HepG2 (cell line): ENCODE data around the gene SNAI1. TPM values are rescaled to one million over a fixed set of nuclear protein-coding genes. Genes with fewer than 3 reads are reported as not detected.

Experiments used
- CREB1 ChIP-seq, 2 experiments: fragments of 450-650 bp in 1 of 2; IDR thresholded peaks; 2 replicates each; pipeline ENCODE4 v1.6.1; 2016 to 2017; ENCODE audit warnings: control low read depth in 1 of 2, mild to moderate bottlenecking in 1 of 2, missing compliant biosample characterization in 1 of 2, missing genetic modification characterization in 1 of 2
- ELF1 ChIP-seq: sonication (generic); formaldehyde crosslinking; IDR thresholded peaks from 2 replicates; pipeline ENCODE4 v1.4.0; 2020; ENCODE audit warnings: missing genetic modification reagents
- FOXA3 ChIP-seq: IDR thresholded peaks from 2 replicates; pipeline ENCODE4 v1.6.1; 2016; ENCODE audit warnings: missing genetic modification reagents, missing compliant biosample characterization
- HNRNPL ChIP-seq: fragments of 200-400 bp; formaldehyde crosslinking; IDR thresholded peaks from 2 replicates; pipeline ENCODE4 v1.6.1; 2017; ENCODE audit warnings: mild to moderate bottlenecking, low read depth, low read length
- KLF16 ChIP-seq, 2 experiments: sonication (generic) in 1 of 2; formaldehyde crosslinking in 1 of 2; IDR thresholded peaks; 2 replicates each; pipeline versions ENCODE4 v1.6.1 to v1.8.0; 2016 to 2023; ENCODE audit warnings: missing genetic modification reagents in 2 of 2, missing compliant biosample characterization in 1 of 2
- MXD4 ChIP-seq: IDR thresholded peaks from 2 replicates; pipeline ENCODE4 v1.6.1; 2016; ENCODE audit warnings: mild to moderate bottlenecking, missing biosample characterization, missing genetic modification reagents
- NFIC ChIP-seq: IDR thresholded peaks from 2 replicates; pipeline ENCODE4 v1.6.1; 2012; ENCODE audit warnings: mild to moderate bottlenecking, low read length, inconsistent platforms
- XRCC5 ChIP-seq: fragments of 200-400 bp; formaldehyde crosslinking; optimal IDR thresholded peaks from 2 replicates; pipeline ENCODE3; 2017; ENCODE audit warnings: mild to moderate bottlenecking, low read length
- ZNF235 ChIP-seq: sonication (generic); formaldehyde crosslinking; IDR thresholded peaks from 2 replicates; pipeline ENCODE4 v1.8.1; 2023; ENCODE audit warnings: mild to moderate bottlenecking, missing genetic modification reagents, borderline replicate concordance
- ZNF331 ChIP-seq: sonication (generic); formaldehyde crosslinking; IDR thresholded peaks from 2 replicates; pipeline ENCODE4 v1.4.0; 2020; ENCODE audit warnings: missing genetic modification reagents
- ZSCAN25 ChIP-seq: sonication (generic); formaldehyde crosslinking; IDR thresholded peaks from 2 replicates; pipeline ENCODE4 v1.8.0; 2022; ENCODE audit warnings: mild to moderate bottlenecking, missing genetic modification reagents
- polyA plus RNA-seq, 8 experiments: library from polyadenylated mRNA; depleted of rRNA in 3 of 8; stranded (reverse) in 7 of 8; unstranded in 1 of 8; fragments of >200 nt; fragmentation: Illumina TruSeq in 4 of 8; extraction: Trizol in 4 of 8; gene quantifications; 2 replicates each; pipeline versions ENCODE4 v1.2.1 to v1.2.3, GENCODE V29; 2011 to 2016; ENCODE audit warnings: low read depth in 4 of 8, missing spikeins in 1 of 8, mixed read lengths in 1 of 8; ENCODE audit not compliant: insufficient read depth in 1 of 8
- total RNA-seq, 5 experiments: library from RNA; depleted of rRNA; stranded (reverse); fragments of >200 nt; fragmentation: Illumina TruSeq; extraction: Trizol; gene quantifications; 2 replicates each; pipeline ENCODE4 v1.2.3, GENCODE V29; 2016; ENCODE audit warnings: low read depth in 1 of 5
- TF ChIP-seq, protein P1 (sequence below): sonication (generic); formaldehyde crosslinking; IDR thresholded peaks from 2 replicates; pipeline ENCODE4 v1.4.0; 2020; ENCODE audit warnings: mild to moderate bottlenecking, missing genetic modification reagents
- TF ChIP-seq, protein P2 (sequence below): sonication (generic); formaldehyde crosslinking; conservative IDR thresholded peaks from 2 replicates; pipeline ENCODE4 v1.5.0; 2020; ENCODE audit warnings: missing genetic modification reagents
- TF ChIP-seq, protein P3 (sequence below): sonication (generic); formaldehyde crosslinking; conservative IDR thresholded peaks from 2 replicates; pipeline ENCODE4 v1.8.1; 2023; ENCODE audit warnings: missing genetic modification reagents
- TF ChIP-seq, protein P4 (sequence below): sonication (generic); formaldehyde crosslinking; IDR thresholded peaks from 2 replicates; pipeline ENCODE4 v1.8.0; 2022; ENCODE audit warnings: missing genetic modification reagents, mild to moderate bottlenecking, inconsistent platforms, borderline replicate concordance
- TF ChIP-seq, protein P5 (sequence below): sonication (generic); formaldehyde crosslinking; IDR thresholded peaks from 2 replicates; pipeline ENCODE4 v1.8.0; 2022; ENCODE audit warnings: mild to moderate bottlenecking, missing genetic modification reagents
- TF ChIP-seq, protein P6 (sequence below): IDR thresholded peaks from 2 replicates; pipeline ENCODE4 v1.6.1; 2012; ENCODE audit warnings: low read length, improper control_type of control experiment

The SNAI1 gene
- total and polyA plus RNA-seq, 2 of the 13 experiments (the other 11 are each of a cell fraction or from before 2014, with no cell fraction given) = 1.3 to 1.4 TPM

DNA sequence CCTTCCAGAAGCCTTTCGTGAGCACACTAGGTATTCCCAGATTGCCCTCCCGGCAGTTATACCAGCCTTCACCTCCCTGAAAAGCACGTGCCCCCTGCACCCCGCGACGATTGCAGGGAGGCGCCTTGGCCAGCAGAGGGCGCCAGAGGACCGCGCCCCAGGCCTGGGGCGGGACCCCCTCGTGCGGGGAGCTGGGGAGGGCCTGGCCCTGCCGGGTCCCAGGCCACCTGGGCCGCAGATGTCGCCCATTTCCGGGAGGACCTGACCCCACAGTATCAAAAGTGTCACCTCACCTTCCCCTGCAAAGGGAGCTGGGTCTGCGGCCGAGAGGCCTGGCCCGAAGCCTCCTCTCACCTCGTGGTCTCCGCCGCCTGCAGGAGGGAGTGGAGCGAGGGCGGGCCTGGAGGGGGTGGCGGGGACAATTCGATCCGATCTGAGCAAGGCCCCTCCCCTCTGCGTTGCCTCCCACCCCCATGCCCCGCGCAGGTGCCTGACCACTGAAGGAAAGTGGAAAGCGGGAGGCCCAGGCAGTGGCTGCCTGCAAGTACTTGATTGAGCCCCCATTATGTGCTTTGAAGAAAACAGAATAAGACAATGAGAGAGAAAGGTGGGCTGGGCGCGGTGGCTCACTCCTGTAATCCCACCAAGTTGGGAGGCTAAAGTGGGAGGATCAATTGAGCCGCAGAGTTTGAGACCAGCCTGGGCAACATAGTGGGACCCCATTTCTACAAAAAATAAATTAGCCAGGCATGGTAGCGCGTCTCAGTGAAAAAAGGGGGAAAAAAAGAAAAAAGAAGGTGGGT, 3.5 kb upstream of the SNAI1 start (continued):
- TF ChIP-seq, protein P1, sequence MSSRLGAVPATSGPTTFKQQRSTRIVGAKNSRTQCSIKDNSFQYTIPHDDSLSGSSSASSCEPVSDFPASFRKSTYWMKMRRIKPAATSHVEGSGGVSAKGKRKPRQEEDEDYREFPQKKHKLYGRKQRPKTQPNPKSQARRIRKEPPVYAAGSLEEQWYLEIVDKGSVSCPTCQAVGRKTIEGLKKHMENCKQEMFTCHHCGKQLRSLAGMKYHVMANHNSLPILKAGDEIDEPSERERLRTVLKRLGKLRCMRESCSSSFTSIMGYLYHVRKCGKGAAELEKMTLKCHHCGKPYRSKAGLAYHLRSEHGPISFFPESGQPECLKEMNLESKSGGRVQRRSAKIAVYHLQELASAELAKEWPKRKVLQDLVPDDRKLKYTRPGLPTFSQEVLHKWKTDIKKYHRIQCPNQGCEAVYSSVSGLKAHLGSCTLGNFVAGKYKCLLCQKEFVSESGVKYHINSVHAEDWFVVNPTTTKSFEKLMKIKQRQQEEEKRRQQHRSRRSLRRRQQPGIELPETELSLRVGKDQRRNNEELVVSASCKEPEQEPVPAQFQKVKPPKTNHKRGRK (CRISPR knock-in tag) = no peak; the same call in 1 of the 2 replicates
- TF ChIP-seq, protein P2, sequence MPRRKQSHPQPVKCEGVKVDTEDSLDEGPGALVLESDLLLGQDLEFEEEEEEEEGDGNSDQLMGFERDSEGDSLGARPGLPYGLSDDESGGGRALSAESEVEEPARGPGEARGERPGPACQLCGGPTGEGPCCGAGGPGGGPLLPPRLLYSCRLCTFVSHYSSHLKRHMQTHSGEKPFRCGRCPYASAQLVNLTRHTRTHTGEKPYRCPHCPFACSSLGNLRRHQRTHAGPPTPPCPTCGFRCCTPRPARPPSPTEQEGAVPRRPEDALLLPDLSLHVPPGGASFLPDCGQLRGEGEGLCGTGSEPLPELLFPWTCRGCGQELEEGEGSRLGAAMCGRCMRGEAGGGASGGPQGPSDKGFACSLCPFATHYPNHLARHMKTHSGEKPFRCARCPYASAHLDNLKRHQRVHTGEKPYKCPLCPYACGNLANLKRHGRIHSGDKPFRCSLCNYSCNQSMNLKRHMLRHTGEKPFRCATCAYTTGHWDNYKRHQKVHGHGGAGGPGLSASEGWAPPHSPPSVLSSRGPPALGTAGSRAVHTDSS (CRISPR knock-in tag) = peak; percentile 97
- TF ChIP-seq CREB1 (IDR thresholded peaks at IDR 0.05) = no peak
- TF ChIP-seq CREB1 (CRISPR knock-in tag; IDR thresholded peaks at IDR 0.05) = no peak
- TF ChIP-seq XRCC5 = peak; percentile 84
- peak; percentile 57; the same call in 1 of the 2 replicates for TF ChIP-seq FOXA3 (CRISPR knock-in tag)
- peak; percentile 90 for TF ChIP-seq ZSCAN25 (CRISPR knock-in tag)
- TF ChIP-seq MXD4 = peak; percentile 96
- TF ChIP-seq, protein P3, sequence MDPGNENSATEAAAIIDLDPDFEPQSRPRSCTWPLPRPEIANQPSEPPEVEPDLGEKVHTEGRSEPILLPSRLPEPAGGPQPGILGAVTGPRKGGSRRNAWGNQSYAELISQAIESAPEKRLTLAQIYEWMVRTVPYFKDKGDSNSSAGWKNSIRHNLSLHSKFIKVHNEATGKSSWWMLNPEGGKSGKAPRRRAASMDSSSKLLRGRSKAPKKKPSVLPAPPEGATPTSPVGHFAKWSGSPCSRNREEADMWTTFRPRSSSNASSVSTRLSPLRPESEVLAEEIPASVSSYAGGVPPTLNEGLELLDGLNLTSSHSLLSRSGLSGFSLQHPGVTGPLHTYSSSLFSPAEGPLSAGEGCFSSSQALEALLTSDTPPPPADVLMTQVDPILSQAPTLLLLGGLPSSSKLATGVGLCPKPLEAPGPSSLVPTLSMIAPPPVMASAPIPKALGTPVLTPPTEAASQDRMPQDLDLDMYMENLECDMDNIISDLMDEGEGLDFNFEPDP = peak; percentile 74; the same call in 1 of the 2 replicates
- TF ChIP-seq NFIC = no peak
- TF ChIP-seq, protein P4, sequence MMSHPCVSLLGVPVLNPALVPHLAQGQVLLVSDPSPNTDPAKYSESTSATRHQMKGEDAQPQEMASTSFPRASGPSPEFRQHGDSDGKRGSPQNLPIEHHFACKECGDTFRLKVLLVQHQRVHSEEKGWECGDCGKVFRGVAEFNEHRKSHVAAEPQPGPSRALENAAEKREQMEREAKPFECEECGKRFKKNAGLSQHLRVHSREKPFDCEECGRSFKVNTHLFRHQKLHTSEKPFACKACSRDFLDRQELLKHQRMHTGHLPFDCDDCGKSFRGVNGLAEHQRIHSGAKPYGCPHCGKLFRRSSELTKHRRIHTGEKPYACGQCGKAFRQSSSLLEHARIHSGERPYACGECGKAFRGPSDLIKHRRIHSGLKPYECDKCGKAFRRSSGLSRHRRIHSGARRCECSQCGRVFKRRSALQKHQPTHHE = 0 out of 2 replicates have a peak, but pooled peaks have one; percentile 68
- peak; percentile 34; the same call in 1 of the 2 replicates for TF ChIP-seq ELF1 (CRISPR knock-in tag)
- peak in 1 of 2 experiments; percentile 94; a peak in 2 of 4 replicates for TF ChIP-seq KLF16 (CRISPR knock-in tag; IDR thresholded peaks at IDR 0.05)
- TF ChIP-seq HNRNPL = peak; percentile 34; the same call in 1 of the 2 replicates
- peak; percentile 86; the same call in 1 of the 2 replicates for TF ChIP-seq ZNF235 (CRISPR knock-in tag)
- TF ChIP-seq ZNF331 (CRISPR knock-in tag) = peak; percentile 75; the same call in 1 of the 2 replicates
- TF ChIP-seq, protein P5, sequence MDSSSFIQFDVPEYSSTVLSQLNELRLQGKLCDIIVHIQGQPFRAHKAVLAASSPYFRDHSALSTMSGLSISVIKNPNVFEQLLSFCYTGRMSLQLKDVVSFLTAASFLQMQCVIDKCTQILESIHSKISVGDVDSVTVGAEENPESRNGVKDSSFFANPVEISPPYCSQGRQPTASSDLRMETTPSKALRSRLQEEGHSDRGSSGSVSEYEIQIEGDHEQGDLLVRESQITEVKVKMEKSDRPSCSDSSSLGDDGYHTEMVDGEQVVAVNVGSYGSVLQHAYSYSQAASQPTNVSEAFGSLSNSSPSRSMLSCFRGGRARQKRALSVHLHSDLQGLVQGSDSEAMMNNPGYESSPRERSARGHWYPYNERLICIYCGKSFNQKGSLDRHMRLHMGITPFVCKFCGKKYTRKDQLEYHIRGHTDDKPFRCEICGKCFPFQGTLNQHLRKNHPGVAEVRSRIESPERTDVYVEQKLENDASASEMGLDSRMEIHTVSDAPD (CRISPR knock-in tag) = no peak
- TF ChIP-seq, protein P6, sequence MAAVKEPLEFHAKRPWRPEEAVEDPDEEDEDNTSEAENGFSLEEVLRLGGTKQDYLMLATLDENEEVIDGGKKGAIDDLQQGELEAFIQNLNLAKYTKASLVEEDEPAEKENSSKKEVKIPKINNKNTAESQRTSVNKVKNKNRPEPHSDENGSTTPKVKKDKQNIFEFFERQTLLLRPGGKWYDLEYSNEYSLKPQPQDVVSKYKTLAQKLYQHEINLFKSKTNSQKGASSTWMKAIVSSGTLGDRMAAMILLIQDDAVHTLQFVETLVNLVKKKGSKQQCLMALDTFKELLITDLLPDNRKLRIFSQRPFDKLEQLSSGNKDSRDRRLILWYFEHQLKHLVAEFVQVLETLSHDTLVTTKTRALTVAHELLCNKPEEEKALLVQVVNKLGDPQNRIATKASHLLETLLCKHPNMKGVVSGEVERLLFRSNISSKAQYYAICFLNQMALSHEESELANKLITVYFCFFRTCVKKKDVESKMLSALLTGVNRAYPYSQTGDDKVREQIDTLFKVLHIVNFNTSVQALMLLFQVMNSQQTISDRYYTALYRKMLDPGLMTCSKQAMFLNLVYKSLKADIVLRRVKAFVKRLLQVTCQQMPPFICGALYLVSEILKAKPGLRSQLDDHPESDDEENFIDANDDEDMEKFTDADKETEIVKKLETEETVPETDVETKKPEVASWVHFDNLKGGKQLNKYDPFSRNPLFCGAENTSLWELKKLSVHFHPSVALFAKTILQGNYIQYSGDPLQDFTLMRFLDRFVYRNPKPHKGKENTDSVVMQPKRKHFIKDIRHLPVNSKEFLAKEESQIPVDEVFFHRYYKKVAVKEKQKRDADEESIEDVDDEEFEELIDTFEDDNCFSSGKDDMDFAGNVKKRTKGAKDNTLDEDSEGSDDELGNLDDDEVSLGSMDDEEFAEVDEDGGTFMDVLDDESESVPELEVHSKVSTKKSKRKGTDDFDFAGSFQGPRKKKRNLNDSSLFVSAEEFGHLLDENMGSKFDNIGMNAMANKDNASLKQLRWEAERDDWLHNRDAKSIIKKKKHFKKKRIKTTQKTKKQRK = no peak
